PFSK-1 (cell line): Measurements from ENCODE around the gene AJAP1.

Source experiments
- FOXP2 ChIP-seq: optimal IDR thresholded peaks from 2 replicates; pipeline ENCODE3; 2011; ENCODE audit warnings: borderline replicate concordance, control low read depth, inconsistent platforms; ENCODE audit not compliant: insufficient read depth; ENCODE audit errors: extremely low read length, extremely low read depth
- POLR2AphosphoS5 ChIP-seq: IDR thresholded peaks from 2 replicates; pipeline ENCODE4 v1.6.1; 2012; ENCODE audit warnings: low read depth, mild to moderate bottlenecking, control low read depth, low read length, moderate library complexity
- REST ChIP-seq, 2 experiments: IDR thresholded peaks; 2 replicates each; pipeline versions ENCODE4 v1.6.1 to v1.8.0; 2011 to 2012; ENCODE audit warnings: low read depth in 2 of 2, low read length in 2 of 2, control low read depth in 1 of 2, inconsistent platforms in 1 of 2, mild to moderate bottlenecking in 1 of 2, moderate library complexity in 1 of 2; ENCODE audit not compliant: insufficient read depth in 1 of 2
- SIN3A ChIP-seq: IDR thresholded peaks from 2 replicates; pipeline ENCODE4 v1.6.1; 2012; ENCODE audit warnings: mild to moderate bottlenecking, low read length, moderate library complexity, borderline replicate concordance; ENCODE audit not compliant: insufficient read depth
- TAF1 ChIP-seq: IDR thresholded peaks from 2 replicates; pipeline ENCODE4 v1.6.1; 2012; ENCODE audit warnings: low read length, control low read depth, borderline replicate concordance; ENCODE audit not compliant: insufficient read depth

Gene AJAP1

GRCh38 chr1:4660917-4661594, 6.6 kb downstream of the AJAP1 start:
- TF ChIP-seq TAF1 (no peak), SIN3A (no peak), POLR2AphosphoS5 (no peak)

- TF ChIP-seq POLR2AphosphoS5 (no peak), SIN3A (no peak), REST (IDR thresholded peaks at IDR 0.05; ENCODE audit: insufficient read depth in 1 of 2, low read depth in 2 of 2, low read length in 2 of 2) (no peak)
These were observed 7.1 kb downstream of the AJAP1 start for GRCh38 chr1:4661595-4661917.

GRCh38 chr1:4662168-4662567, 7.8 kb downstream of the AJAP1 start:
- TF ChIP-seq POLR2AphosphoS5 = no peak

- no peak for TF ChIP-seq REST (IDR thresholded peaks at IDR 0.05; ENCODE audit: insufficient read depth in 1 of 2, low read depth in 2 of 2, low read length in 2 of 2)
- no peak for TF ChIP-seq POLR2AphosphoS5
- no peak for TF ChIP-seq SIN3A
- TF ChIP-seq FOXP2 = no peak
- no peak for TF ChIP-seq TAF1
These were observed 8.3 kb downstream of the AJAP1 start for GRCh38 chr1:4662723-4663122.

- no peak for TF ChIP-seq REST (IDR thresholded peaks at IDR 0.05; ENCODE audit: insufficient read depth in 1 of 2, low read depth in 2 of 2, low read length in 2 of 2)
- TF ChIP-seq SIN3A = no peak
- TF ChIP-seq POLR2AphosphoS5 = no peak
- TF ChIP-seq FOXP2 = no peak
- TF ChIP-seq TAF1 = no peak
These were observed 9.7 kb downstream of the AJAP1 start for GRCh38 chr1:4664095-4664494.

- TF ChIP-seq SIN3A = no peak
- no peak for TF ChIP-seq TAF1
- no peak for TF ChIP-seq POLR2AphosphoS5
- TF ChIP-seq FOXP2 = no peak
- TF ChIP-seq REST (IDR thresholded peaks at IDR 0.05; ENCODE audit: insufficient read depth in 1 of 2, low read depth in 2 of 2, low read length in 2 of 2) = no peak
These were observed 10.2 kb downstream of the AJAP1 start for GRCh38 chr1:4664606-4665005.
